GM12875 (cell line): ENCODE results near the gene MGME1.
A peak's percentile ranks its signal among the peaks of the same experiment; 100 is the strongest.

Source experiments
- H3K4me3 ChIP-seq: one replicate; pipeline ENCODE4 v1.5.1; 2011; ENCODE audit warnings: low read depth, low read length, control low read depth
- CTCF ChIP-seq: IDR thresholded peaks from 2 replicates; pipeline ENCODE4 v1.5.1; 2011; ENCODE audit warnings: low read depth, mild to moderate bottlenecking, control low read depth, inconsistent platforms, low read length, moderate library complexity, borderline replicate concordance; ENCODE audit not compliant: insufficient read depth

MGME1 gene

GRCh38 chr20:17995967-17996819 is 27.4 kb downstream of the MGME1 start:
- no peak overlapping the region for H3K4me3 ChIP-seq
- peak; percentile 87 for TF ChIP-seq CTCF

GRCh38 chr20:17998446-17998845 is 29.6 kb downstream of the MGME1 start:
- H3K4me3 ChIP-seq = no peak overlapping the region
- TF ChIP-seq CTCF = no peak

- no peak overlapping the region for H3K4me3 ChIP-seq
- no peak for TF ChIP-seq CTCF
Measured at GRCh38 chr20:17999566-17999965, 30.7 kb downstream of the MGME1 start.

GRCh38 chr20:18001131-18001921 is 32.5 kb downstream of the MGME1 start:
- H3K4me3 ChIP-seq = no peak overlapping the region
- no peak for TF ChIP-seq CTCF

GRCh38 chr20:18003897-18004296 is 35.1 kb downstream of the MGME1 start:
- no peak overlapping the region for H3K4me3 ChIP-seq
- no peak for TF ChIP-seq CTCF

- no peak overlapping the region for H3K4me3 ChIP-seq
- no peak for TF ChIP-seq CTCF
Measured at GRCh38 chr20:18004384-18005031, 35.7 kb downstream of the MGME1 start.
